AG09309 (cell line): ENCODE results near the gene SCARF1.

Experiments used
- DNase-seq: peaks from one replicate; pipeline ENCODE4 v3.0.0-alpha.2; 2010; ENCODE audit warnings: low read depth
- H3K4me3 ChIP-seq: 2 replicates; pipeline ENCODE4 v1.5.1; 2011; ENCODE audit warnings: mild to moderate bottlenecking, low read depth, low read length, moderate library complexity; ENCODE audit not compliant: control insufficient read depth
- TF ChIP-seq, protein P1 (sequence below): IDR thresholded peaks from 2 replicates; pipeline ENCODE4 v1.5.1; 2011; ENCODE audit warnings: mild to moderate bottlenecking, low read depth, low read length, inconsistent platforms; ENCODE audit not compliant: insufficient read depth, control insufficient read depth; ENCODE audit errors: missing control alignments

SCARF1 gene

DNA sequence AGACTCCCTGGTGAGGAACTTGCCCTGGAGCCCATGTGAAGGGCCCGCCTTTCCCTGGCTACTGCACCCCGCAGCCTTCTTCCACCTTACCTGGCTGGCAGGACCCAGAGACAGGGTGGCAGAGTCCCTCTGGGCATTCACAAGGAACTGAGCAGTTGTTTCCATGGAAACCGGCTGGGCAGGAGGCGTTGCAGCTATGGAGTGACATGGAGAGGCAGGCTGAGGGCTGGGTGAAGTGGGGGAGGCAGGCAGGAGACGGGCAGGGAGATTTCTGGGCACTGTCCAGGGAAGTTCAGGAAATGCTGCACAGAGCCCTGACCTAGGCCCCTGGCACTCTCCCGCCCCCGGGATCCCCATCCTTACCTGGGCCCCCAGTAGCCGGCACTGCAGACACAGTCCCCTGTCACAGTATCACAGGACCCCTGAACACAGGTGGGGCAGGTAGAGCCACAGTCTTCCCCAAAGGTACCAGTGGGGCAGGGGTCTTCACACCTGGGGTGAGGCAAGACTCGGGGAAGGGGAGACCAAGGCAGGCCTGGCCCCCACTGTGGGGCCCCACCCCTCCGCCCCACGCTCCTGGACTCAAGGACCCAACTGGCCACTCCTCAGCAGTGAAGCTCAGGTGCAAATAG, 5.9 kb downstream of the SCARF1 start:
- no peak overlapping the region for H3K4me3 ChIP-seq
- TF ChIP-seq, protein P1, sequence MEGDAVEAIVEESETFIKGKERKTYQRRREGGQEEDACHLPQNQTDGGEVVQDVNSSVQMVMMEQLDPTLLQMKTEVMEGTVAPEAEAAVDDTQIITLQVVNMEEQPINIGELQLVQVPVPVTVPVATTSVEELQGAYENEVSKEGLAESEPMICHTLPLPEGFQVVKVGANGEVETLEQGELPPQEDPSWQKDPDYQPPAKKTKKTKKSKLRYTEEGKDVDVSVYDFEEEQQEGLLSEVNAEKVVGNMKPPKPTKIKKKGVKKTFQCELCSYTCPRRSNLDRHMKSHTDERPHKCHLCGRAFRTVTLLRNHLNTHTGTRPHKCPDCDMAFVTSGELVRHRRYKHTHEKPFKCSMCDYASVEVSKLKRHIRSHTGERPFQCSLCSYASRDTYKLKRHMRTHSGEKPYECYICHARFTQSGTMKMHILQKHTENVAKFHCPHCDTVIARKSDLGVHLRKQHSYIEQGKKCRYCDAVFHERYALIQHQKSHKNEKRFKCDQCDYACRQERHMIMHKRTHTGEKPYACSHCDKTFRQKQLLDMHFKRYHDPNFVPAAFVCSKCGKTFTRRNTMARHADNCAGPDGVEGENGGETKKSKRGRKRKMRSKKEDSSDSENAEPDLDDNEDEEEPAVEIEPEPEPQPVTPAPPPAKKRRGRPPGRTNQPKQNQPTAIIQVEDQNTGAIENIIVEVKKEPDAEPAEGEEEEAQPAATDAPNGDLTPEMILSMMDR, result no peak
- DNase-seq, result no peak

DNA sequence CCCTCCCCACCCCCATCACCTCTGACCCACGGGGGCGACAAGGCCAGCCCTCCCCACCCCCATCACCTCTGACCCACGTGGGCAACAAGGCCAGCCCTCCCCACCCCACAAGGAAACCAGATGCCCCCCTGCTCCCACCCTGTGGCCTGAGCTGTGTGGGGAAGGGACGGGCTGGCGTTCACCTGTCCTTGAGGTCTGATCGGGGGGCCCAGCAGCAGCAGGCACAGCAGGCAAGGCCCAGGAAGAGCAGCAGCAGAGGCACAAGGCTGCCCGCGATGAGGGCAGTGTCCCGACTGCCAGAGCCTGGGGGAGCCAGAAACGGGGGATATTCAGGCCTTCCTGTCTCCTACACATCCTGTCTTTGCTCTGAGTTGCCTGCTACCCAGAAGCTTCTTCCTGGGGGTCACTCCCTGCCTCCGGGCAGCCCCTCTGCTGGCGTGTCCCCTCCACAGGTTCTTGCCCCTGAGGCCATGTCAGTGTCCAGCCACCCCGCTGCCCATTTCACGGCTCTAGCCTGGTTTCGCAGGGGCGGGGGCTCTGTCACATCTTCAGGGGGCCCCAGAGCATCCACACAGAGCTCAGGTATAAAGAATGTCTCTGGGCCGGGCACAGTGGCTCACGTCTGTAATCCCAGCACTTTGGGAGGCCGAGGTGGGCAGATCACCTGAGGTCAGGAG, 6.8 kb downstream of the SCARF1 start:
- no peak for DNase-seq
- H3K4me3 ChIP-seq, result no peak overlapping the region
- TF ChIP-seq, protein P1, result no peak

DNA sequence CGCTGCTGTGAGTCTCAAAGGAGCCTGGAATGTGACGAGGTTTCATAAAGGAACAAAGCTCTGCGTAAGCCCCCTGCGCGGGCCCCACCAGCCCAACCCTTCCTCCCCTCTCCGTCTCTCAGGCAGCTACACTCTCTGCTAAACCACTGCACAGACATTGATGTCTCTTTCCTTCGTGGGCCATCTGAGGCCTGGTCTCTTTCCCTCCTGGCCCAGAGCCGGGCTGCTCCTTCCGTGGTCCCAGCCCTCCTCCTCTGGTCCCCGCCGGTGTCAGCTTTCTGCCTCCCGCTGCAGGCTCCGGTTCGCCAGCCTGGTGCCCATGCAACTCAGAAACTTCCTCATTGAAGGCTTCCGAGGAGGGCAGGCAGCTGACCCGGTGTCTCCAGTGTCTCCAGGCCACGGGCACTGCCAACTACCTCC, 7.4 kb downstream of the SCARF1 start:
- DNase-seq, result no peak
- H3K4me3 ChIP-seq, result no peak overlapping the region
- TF ChIP-seq, protein P1, result no peak

DNA sequence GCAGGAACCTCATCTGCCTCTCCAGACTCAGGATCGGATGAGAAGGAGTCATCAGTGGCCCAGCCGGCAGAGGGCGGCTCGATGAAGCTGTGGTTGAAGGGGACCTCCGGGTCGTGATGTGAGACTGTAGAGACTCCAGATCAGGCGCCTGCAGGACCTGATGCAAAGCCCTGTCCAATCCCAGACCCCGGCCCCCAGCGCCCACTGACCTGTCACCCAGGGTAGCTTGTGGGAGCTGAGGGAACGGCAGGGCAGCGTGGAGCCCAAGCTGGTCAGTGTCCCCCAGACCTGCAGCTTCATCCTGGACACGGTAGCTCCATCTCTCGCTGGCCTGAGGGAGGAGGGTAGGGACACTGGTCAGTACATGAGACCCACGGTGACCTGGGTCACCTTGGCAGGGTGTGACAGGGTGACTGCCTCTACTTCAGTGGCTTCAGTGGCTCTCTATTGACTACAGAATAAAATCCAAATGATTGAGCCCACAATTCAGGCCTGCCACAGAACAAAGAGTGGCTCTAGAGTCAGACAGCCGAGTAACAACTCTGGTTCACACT, 8.7 kb downstream of the SCARF1 start:
- TF ChIP-seq, protein P1, result no peak
- no peak overlapping the region for H3K4me3 ChIP-seq
- no peak for DNase-seq

DNA sequence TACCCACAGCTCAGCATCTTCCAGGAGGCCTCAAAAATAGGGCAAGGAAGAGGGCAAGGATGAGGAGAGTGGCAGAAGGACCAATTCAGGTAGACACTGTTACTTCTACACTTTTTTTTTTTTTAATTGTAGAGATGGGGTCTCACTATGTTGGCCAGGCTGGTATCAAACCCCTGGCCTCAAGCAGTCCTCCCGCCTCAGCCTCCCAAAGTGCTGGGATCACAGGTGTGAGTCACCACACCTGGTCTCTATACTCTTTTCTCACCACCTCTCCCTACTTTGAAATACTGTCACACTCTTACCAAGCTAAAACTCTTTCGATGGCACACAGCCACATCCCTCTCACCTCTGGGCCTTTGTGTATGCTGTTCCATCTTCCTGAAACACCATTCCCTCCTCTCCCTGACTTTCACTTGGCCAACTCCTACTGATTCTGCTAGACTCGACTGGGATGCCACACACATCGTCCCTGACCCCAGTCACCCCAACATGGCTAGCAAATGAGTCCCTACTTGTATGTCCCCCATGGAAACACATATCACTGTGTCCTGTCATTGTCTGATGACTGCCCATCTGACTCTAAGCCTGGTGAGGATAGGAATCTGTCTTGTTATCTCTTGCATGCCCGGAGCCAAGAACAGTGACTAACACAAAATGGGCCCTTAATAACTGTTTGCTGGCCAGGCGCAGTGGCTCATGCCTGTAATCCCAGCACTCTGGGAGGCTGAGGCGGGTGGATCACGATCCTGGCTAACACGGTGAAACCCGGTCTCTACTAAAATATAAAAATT, 9.7 kb downstream of the SCARF1 start:
- TF ChIP-seq, protein P1, result no peak
- H3K4me3 ChIP-seq, result no peak overlapping the region
- no peak for DNase-seq

DNA sequence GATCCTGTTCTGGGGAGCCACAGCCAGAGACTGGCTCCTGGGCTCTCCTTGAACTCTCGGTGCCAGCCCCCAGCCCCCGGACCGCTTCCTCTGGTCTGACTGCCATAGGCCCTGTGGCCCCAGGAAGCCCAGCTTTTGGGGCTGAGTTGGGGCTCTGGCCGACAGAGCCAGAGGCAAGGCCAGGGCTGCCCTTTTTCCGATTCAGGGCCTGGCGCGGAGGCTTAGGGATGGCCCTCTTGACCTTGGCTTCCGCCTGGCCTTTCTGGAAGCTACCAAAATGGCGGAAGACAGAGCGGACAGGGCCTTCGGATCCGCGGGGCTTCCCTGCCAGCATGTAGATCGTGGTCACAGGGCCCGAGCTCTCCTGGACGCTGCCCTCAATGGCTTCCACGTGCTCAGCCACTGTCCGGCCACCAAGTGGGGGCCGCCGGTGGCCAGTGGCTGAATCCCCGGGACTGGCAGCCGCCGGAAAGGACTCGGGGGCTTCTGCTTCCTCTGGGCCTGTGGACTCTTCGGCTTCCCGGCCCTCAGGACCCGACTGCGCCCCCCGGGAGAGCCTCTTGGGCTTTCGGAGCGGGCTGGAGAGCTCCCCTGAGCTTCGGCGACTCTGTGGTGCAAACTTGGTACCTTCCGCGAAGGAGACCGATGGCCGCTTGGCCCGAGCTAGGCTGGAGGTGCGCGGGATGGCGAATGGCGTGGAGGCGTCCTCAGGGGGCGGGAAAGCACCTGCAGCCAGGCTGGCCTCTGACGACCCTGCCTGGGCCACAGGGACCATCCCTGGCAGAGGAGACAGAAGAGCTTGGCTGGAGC, 10.5 kb downstream of the SCARF1 start:
- TF ChIP-seq, protein P1, result no peak
- H3K4me3 ChIP-seq, result no peak overlapping the region

More for the DNA sequence above, 10.5 kb downstream of the SCARF1 start:
- DNase-seq, result no peak
